Measurements from ENCODE around the gene SPATA33.

GRCh38 chr16:89709166-89709565 is 51.5 kb downstream of the SPATA33 start:
- TF ChIP-seq CTCF (IDR thresholded peaks at IDR 0.05; ENCODE audit: low read depth, low read length) (no peak), POLR2A (IDR thresholded peaks at IDR 0.05; ENCODE audit: extremely low read depth, insufficient read length) (no peak), MAX (IDR thresholded peaks at IDR 0.05; ENCODE audit: low read depth, low read length) (no peak)

All from NB4 (cell line).